ENCODE data around the gene EGFL7.

DNA sequence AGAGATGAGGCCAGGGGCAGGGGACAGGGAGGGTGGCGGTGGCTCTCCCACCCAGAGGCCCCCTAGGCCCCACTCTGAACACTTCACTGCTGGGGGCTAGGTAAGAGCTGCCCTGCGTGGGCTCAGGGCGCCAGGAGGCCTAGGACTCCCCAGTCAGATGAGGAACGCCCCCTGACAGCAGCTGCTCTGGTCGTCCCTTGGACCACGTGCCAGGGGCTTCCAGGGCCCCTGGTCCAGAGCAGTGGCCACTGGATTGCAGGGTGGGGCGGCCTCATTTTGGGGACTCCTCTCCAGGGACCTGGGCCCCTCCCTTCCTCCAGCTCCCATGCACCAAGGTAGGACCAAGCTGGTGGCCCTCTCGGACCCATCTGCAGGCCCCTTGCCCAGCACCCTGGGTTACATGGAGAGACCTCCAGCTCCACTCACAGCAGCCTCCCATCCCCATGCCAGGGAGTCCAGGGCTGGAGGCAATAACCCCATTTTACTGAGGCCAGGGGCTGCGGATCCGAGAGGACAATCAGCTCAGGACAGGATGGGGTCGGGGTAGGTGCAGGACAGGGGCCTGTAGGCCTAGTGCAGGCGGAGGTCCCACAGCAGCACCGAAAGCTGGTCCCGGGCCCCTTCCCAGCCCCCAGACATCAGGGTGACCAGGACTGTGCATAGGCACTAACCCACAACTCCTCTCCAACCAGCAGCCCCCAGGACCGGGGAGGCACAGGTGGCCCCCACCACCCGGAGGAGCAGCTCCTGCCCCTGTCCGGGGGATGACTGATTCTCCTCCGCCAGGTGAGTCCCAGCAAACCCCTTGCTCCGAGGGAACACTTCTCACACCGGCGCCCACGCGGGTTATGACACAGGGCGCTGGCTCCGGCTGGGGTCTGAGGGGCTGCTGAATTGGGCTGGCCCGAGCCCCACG lies 1.5 kb downstream of the EGFL7 start:
- TF ChIP-seq, protein P1, sequence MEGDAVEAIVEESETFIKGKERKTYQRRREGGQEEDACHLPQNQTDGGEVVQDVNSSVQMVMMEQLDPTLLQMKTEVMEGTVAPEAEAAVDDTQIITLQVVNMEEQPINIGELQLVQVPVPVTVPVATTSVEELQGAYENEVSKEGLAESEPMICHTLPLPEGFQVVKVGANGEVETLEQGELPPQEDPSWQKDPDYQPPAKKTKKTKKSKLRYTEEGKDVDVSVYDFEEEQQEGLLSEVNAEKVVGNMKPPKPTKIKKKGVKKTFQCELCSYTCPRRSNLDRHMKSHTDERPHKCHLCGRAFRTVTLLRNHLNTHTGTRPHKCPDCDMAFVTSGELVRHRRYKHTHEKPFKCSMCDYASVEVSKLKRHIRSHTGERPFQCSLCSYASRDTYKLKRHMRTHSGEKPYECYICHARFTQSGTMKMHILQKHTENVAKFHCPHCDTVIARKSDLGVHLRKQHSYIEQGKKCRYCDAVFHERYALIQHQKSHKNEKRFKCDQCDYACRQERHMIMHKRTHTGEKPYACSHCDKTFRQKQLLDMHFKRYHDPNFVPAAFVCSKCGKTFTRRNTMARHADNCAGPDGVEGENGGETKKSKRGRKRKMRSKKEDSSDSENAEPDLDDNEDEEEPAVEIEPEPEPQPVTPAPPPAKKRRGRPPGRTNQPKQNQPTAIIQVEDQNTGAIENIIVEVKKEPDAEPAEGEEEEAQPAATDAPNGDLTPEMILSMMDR (IDR thresholded peaks at IDR 0.05): no peak
- no peak for TF ChIP-seq EP300 (IDR thresholded peaks at IDR 0.05)

All from gastroesophageal sphincter (tissue), 3 donors.